Keratinocyte (primary cell): ENCODE data around the gene PSG5.
"Not testable (repeated sequence)": the region's sequence is repeated elsewhere in the genome, so short reads cannot be mapped to it uniquely, and the experiment has no call there.

Experiments
- CTCF ChIP-seq, 3 experiments: IDR thresholded peaks in 1 of 3; conservative IDR thresholded peaks in 1 of 3; optimal IDR thresholded peaks in 1 of 3; 2 replicates in 2 of 3; 3 replicates in 1 of 3; pipeline versions ENCODE3 to v1.5.1; 2011; ENCODE audit warnings: low read length in 3 of 3, mild to moderate bottlenecking in 3 of 3, moderate library complexity in 2 of 3, control low read depth in 1 of 3, inconsistent platforms in 1 of 3; ENCODE audit not compliant: insufficient read depth in 2 of 3; ENCODE audit errors: extremely low read depth in 1 of 3
- EZH2 ChIP-seq: IDR thresholded peaks from one replicate; pipeline ENCODE4 v1.6.1; 2012; ENCODE audit warnings: inconsistent platforms, mild to moderate bottlenecking, low read length, moderate library complexity

GRCh38 chr19:43205471-43206105 is 19.3 kb upstream of the PSG5 start, which contains the start of gene PSG4:
- not testable (repeated sequence) for TF ChIP-seq CTCF (optimal IDR thresholded peaks at IDR 0.05 in 1 of 3, IDR thresholded peaks at IDR 0.05 in 1 of 3, conservative IDR thresholded peaks at IDR 0.05 in 1 of 3; ENCODE audit: extremely low read depth in 1 of 3, insufficient read depth in 2 of 3, low read length in 3 of 3); EZH2
